H9 (cell line): ENCODE results near the gene CEP83. TPM values are rescaled to one million over a fixed set of nuclear protein-coding genes. Genes with fewer than 3 reads are reported as not detected.

Source experiments
- DNase-seq: peaks from one replicate; pipeline ENCODE4 v3.0.0-alpha.2; 2017
- H2AFZ ChIP-seq: one replicate; pipeline ENCODE4 v1.6.1; 2013; ENCODE audit warnings: mild to moderate bottlenecking, low read length, control low read depth, moderate library complexity
- H2AK5ac ChIP-seq: 2 replicates; pipeline ENCODE4 v1.6.1; 2013; ENCODE audit warnings: low read length, control low read depth, mixed read lengths; ENCODE audit not compliant: insufficient read length
- H2BK120ac ChIP-seq: one replicate; pipeline ENCODE4 v1.6.1; 2013; ENCODE audit warnings: low read depth, mild to moderate bottlenecking, low read length, control low read depth, inconsistent platforms; ENCODE audit not compliant: poor library complexity, severe bottlenecking
- H2BK12ac ChIP-seq: 2 replicates; pipeline ENCODE4 v1.6.1; 2013; ENCODE audit warnings: low read length, control low read depth, mixed read lengths, low read depth; ENCODE audit not compliant: insufficient read length
- H2BK15ac ChIP-seq: 2 replicates; pipeline ENCODE4 v1.6.1; 2013; ENCODE audit warnings: low read depth, low read length, control low read depth
- H2BK20ac ChIP-seq: one replicate; pipeline ENCODE4 v1.6.1; 2013; ENCODE audit warnings: low read depth, mild to moderate bottlenecking, low read length, control low read depth, inconsistent platforms; ENCODE audit not compliant: poor library complexity, severe bottlenecking
- H2BK5ac ChIP-seq: 2 replicates; pipeline ENCODE4 v1.6.1; 2013; ENCODE audit warnings: low read length, control low read depth, mixed read lengths; ENCODE audit not compliant: insufficient read length
- H3K14ac ChIP-seq: 2 replicates; pipeline ENCODE4 v1.6.1; 2013; ENCODE audit warnings: low read length, control low read depth; ENCODE audit not compliant: insufficient read depth
- H3K18ac ChIP-seq: 2 replicates; pipeline ENCODE4 v1.6.1; 2013; ENCODE audit warnings: low read depth, mild to moderate bottlenecking, mixed read lengths, low read length, control low read depth; ENCODE audit not compliant: insufficient read length
- H3K23ac ChIP-seq: 2 replicates; pipeline ENCODE4 v1.6.1; 2013; ENCODE audit warnings: low read length, control low read depth, mixed read lengths, low read depth; ENCODE audit not compliant: insufficient read length
- H3K23me2 ChIP-seq: 2 replicates; pipeline ENCODE4 v1.6.1; 2013; ENCODE audit warnings: low read depth, mild to moderate bottlenecking, mixed read lengths, low read length, control low read depth; ENCODE audit not compliant: insufficient read length, poor library complexity, severe bottlenecking
- H3K27ac ChIP-seq: 2 replicates; pipeline ENCODE4 v1.5.1; 2013; ENCODE audit warnings: low read length, control low read depth, mixed read lengths, low read depth; ENCODE audit not compliant: insufficient read length
- H3K27me3 ChIP-seq: 2 replicates; pipeline ENCODE4 v1.6.1; 2013; ENCODE audit warnings: low read length, control low read depth, inconsistent platforms; ENCODE audit not compliant: insufficient read depth
- H3K4ac ChIP-seq: 2 replicates; pipeline ENCODE4 v1.6.1; 2013; ENCODE audit warnings: low read depth, mild to moderate bottlenecking, control low read depth, inconsistent platforms, low read length, moderate library complexity
- H3K4me1 ChIP-seq: 2 replicates; pipeline ENCODE4 v1.6.1; 2013; ENCODE audit warnings: low read length, control low read depth, inconsistent platforms; ENCODE audit not compliant: insufficient read depth
- H3K4me2 ChIP-seq: 2 replicates; pipeline ENCODE4 v1.6.1; 2013; ENCODE audit warnings: low read length, control low read depth, mixed read lengths; ENCODE audit not compliant: insufficient read length, insufficient read depth
- H3K56ac ChIP-seq: 2 replicates; pipeline ENCODE4 v1.6.1; 2013; ENCODE audit warnings: low read depth, mild to moderate bottlenecking, mixed read lengths, low read length, control low read depth; ENCODE audit not compliant: insufficient read length
- H3K79me1 ChIP-seq: 2 replicates; pipeline ENCODE4 v1.6.1; 2013; ENCODE audit warnings: low read depth, mild to moderate bottlenecking, moderate library complexity, low read length, control low read depth, inconsistent platforms; ENCODE audit not compliant: insufficient read depth, poor library complexity, severe bottlenecking
- H3K79me2 ChIP-seq: 2 replicates; pipeline ENCODE4 v1.6.1; 2013; ENCODE audit warnings: low read length, control low read depth, inconsistent platforms; ENCODE audit not compliant: insufficient read depth
- H3K9ac ChIP-seq: 2 replicates; pipeline ENCODE4 v1.6.1; 2013; ENCODE audit warnings: low read length, control low read depth, mixed read lengths; ENCODE audit not compliant: insufficient read length; ENCODE audit errors: extremely low read depth
- H3K9me3 ChIP-seq: one replicate; pipeline ENCODE4 v1.6.1; 2013; ENCODE audit warnings: low read depth, low read length, inconsistent platforms; ENCODE audit not compliant: control insufficient read depth
- H3T11ph ChIP-seq: one replicate; pipeline ENCODE4 v1.6.1; 2013; ENCODE audit warnings: mild to moderate bottlenecking, low read length, control low read depth, inconsistent platforms
- H4K20me1 ChIP-seq: one replicate; pipeline ENCODE4 v1.6.1; 2013; ENCODE audit not compliant: control insufficient read depth, insufficient read length, insufficient read depth
- H4K5ac ChIP-seq: 2 replicates; pipeline ENCODE4 v1.6.1; 2013; ENCODE audit warnings: low read depth, mild to moderate bottlenecking, mixed read lengths, low read length, control low read depth; ENCODE audit not compliant: insufficient read length
- H4K8ac ChIP-seq: replicated peaks from 2 replicates; pipeline ENCODE4 v1.6.1; 2013; ENCODE audit warnings: low read length, control low read depth, mixed read lengths, low read depth; ENCODE audit not compliant: insufficient read length
- H4K91ac ChIP-seq: 2 replicates; pipeline ENCODE4 v1.6.1; 2013; ENCODE audit warnings: low read depth, mild to moderate bottlenecking, moderate library complexity, mixed read lengths, low read length, control low read depth; ENCODE audit not compliant: insufficient read length
- H3K27ac Mint-ChIP-seq, 3 experiments: 2 replicates in 2 of 3; 3 replicates in 1 of 3; pipeline ENCODE4 v1.8.0; 2020 to 2021; ENCODE audit warnings: mixed read lengths in 3 of 3, mild to moderate bottlenecking in 1 of 3, moderate library complexity in 1 of 3
- H3K27me3 Mint-ChIP-seq: 2 replicates; pipeline ENCODE4 v1.8.0; 2021; ENCODE audit warnings: low read depth, mild to moderate bottlenecking, moderate library complexity, mixed read lengths
- H3K36me3 Mint-ChIP-seq, 3 experiments: 2 replicates in 2 of 3; 3 replicates in 1 of 3; pipeline ENCODE4 v1.8.0; 2020 to 2021; ENCODE audit warnings: low read depth in 3 of 3, mixed read lengths in 3 of 3; ENCODE audit not compliant: insufficient read depth in 1 of 3
- H3K4me1 Mint-ChIP-seq, 2 experiments: 2 replicates each; pipeline ENCODE4 v1.8.0; 2020; ENCODE audit warnings: mixed read lengths in 2 of 2
- H3K4me3 Mint-ChIP-seq, 2 experiments: 2 replicates in 1 of 2; 3 replicates in 1 of 2; pipeline ENCODE4 v1.8.0; 2020 to 2021; ENCODE audit warnings: mild to moderate bottlenecking in 2 of 2, mixed read lengths in 2 of 2, moderate library complexity in 1 of 2
- H3K9me3 Mint-ChIP-seq, 2 experiments: 2 replicates in 1 of 2; 3 replicates in 1 of 2; pipeline ENCODE4 v1.8.0; 2020; ENCODE audit warnings: mild to moderate bottlenecking in 2 of 2, mixed read lengths in 2 of 2, moderate library complexity in 1 of 2
- CTCF ChIP-seq: fragments of 200-600 bp; sonication (generic); conservative IDR thresholded peaks from 3 replicates; pipeline ENCODE4 v1.8.0; 2021; ENCODE audit warnings: antibody characterized with exemption, mild to moderate bottlenecking
- WGBS: extraction: QIAGEN DNeasy Blood & Tissue Kit; methylation state at CpG from one replicate; pipeline ENCODE4 v1.1.7; 2013; ENCODE audit warnings: missing lambda C conversion rate, low lambda C conversion rate, mixed read lengths; ENCODE audit not compliant: insufficient read length; ENCODE audit errors: extremely low coverage; 5-methylcytosine and 5-hydroxymethylcytosine counted together
- total RNA-seq: library from RNA; stranded (reverse); gene quantifications from 2 replicates; pipeline ENCODE4 v1.2.1, GENCODE V29; 2021

The CEP83 gene
- total RNA-seq, 1 experiment from 2014 or later: 26.5 TPM

GRCh38 chr12:94322346-94322745 lies 137.3 kb downstream of the CEP83 start:
- no peak for DNase-seq
- Histone ChIP-seq H3K27me3 (no peaks in the 10 kb centered on the region), H2BK120ac (no peak overlapping the region), H2BK15ac (no peak overlapping the region), H3K9me3 (peaks cover 22% of the 10 kb centered on the region), H3K27ac (no peak overlapping the region), H4K8ac (no peak overlapping the region), H4K91ac (no peak overlapping the region), H3K9ac (no peak overlapping the region), H2AK5ac (no peak overlapping the region), H4K20me1 (no peaks in the 10 kb centered on the region), H3K79me2 (no peaks in the 10 kb centered on the region), H2AFZ (no peak overlapping the region), H2BK20ac (no peak overlapping the region), H3T11ph (no peak overlapping the region), H3K4me2 (no peak overlapping the region), H4K5ac (no peak overlapping the region), H3K23me2 (no peaks in the 10 kb centered on the region), H3K23ac (no peak overlapping the region), H2BK5ac (no peak overlapping the region), H3K79me1 (no peaks in the 10 kb centered on the region), H3K4ac (no peak overlapping the region), H3K14ac (no peak overlapping the region), H2BK12ac (no peak overlapping the region), H3K4me1 (no peaks in the 10 kb centered on the region), H3K18ac (no peak overlapping the region), H3K56ac (no peak overlapping the region)
- no CpG with 5 or more reads among the region's 2 CpGs for WGBS
- Mint-ChIP-seq H3K4me1 (no peaks in the 10 kb centered on the region), H3K9me3 (peaks cover 47 to 56% of the 10 kb centered on the region in 2 experiments), H3K27me3 (no peaks in the 10 kb centered on the region), H3K27ac (no peak overlapping the region), H3K36me3 (peaks cover 54 to 88% (median 79%) of the 10 kb centered on the region in 3 experiments), H3K4me3 (no peak overlapping the region)
- no peak for TF ChIP-seq CTCF
